Neural progenitor cell (in vitro differentiated cells): ENCODE results near the gene OR10A4.

Source experiments
- EZH2 ChIP-seq: fragments of 200-600 bp; sonication (generic); IDR thresholded peaks from 2 replicates; pipeline ENCODE4 v1.6.1; 2017; ENCODE audit warnings: antibody characterized with exemption, mild to moderate bottlenecking, moderate library complexity
- EZH2phosphoT487 ChIP-seq: fragments of 200-600 bp; sonication (generic); IDR thresholded peaks from 2 replicates; pipeline ENCODE4 v1.6.1; 2017; ENCODE audit warnings: antibody characterized with exemption
- TF ChIP-seq, protein P1 (sequence below): fragments of 200-600 bp; sonication (generic); IDR thresholded peaks from 2 replicates; pipeline ENCODE4 v1.5.1; 2017; ENCODE audit warnings: antibody characterized with exemption, mild to moderate bottlenecking

DNA sequence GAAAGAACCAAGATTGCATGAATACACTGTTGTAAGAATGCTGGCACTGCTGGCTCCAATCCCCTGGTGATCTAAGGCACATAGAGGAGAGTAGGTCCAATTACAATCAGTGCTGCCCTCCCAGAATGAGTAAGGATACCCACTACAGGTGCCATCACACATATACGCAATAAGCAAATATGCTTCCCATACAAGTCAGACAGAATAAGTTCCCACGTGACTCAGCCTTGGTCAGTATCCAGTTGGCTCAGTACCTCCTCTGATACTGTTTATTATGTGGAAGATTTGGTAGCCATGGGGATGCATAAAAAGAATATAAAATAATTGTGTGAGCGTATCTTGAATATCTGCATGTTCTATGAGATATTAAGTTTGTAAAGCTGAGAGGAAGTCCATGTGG is 35.5 kb downstream of the OR10A4 start:
- TF ChIP-seq, protein P1, sequence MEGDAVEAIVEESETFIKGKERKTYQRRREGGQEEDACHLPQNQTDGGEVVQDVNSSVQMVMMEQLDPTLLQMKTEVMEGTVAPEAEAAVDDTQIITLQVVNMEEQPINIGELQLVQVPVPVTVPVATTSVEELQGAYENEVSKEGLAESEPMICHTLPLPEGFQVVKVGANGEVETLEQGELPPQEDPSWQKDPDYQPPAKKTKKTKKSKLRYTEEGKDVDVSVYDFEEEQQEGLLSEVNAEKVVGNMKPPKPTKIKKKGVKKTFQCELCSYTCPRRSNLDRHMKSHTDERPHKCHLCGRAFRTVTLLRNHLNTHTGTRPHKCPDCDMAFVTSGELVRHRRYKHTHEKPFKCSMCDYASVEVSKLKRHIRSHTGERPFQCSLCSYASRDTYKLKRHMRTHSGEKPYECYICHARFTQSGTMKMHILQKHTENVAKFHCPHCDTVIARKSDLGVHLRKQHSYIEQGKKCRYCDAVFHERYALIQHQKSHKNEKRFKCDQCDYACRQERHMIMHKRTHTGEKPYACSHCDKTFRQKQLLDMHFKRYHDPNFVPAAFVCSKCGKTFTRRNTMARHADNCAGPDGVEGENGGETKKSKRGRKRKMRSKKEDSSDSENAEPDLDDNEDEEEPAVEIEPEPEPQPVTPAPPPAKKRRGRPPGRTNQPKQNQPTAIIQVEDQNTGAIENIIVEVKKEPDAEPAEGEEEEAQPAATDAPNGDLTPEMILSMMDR, result no peak
- no peak for TF ChIP-seq EZH2
- no peak for TF ChIP-seq EZH2phosphoT487
